ENCODE results near the gene ITPKA. TPM values are rescaled to one million over a fixed set of nuclear protein-coding genes. Genes with fewer than 3 reads are reported as not detected.

The ITPKA gene
- total RNA-seq, 4 donors from 2014 or later, result 0.34 to 1.5 TPM; not detected in 2

DNA sequence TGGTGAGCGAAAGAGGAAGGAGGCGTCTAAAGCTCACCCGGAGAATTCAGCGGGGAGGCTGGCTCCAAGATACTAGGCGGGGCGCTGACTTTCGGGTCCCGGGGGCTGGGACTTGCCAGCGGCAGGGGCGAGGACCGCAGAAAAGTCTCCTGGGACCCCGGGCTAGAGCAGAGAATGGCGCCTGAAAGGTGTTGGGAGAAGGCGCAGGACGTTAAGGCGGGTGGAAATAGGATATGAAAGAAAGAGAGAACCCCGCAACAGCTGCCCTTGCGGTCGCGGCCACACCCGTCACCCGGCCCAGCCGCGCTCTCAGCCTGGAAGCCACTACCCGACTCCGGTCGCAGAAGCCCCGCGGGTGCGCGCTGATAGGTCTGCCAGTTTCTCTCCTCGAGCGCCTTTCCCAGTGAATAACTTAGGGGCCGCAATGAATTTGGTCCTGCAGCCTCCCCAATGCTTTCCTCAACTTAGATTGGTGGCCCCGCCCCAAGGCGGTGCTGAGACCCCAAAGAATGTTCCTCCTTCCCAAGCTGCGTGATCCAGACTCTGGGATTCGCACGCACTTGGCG is 19.3 kb downstream of the ITPKA start:
- TF ChIP-seq, protein P1, sequence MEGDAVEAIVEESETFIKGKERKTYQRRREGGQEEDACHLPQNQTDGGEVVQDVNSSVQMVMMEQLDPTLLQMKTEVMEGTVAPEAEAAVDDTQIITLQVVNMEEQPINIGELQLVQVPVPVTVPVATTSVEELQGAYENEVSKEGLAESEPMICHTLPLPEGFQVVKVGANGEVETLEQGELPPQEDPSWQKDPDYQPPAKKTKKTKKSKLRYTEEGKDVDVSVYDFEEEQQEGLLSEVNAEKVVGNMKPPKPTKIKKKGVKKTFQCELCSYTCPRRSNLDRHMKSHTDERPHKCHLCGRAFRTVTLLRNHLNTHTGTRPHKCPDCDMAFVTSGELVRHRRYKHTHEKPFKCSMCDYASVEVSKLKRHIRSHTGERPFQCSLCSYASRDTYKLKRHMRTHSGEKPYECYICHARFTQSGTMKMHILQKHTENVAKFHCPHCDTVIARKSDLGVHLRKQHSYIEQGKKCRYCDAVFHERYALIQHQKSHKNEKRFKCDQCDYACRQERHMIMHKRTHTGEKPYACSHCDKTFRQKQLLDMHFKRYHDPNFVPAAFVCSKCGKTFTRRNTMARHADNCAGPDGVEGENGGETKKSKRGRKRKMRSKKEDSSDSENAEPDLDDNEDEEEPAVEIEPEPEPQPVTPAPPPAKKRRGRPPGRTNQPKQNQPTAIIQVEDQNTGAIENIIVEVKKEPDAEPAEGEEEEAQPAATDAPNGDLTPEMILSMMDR (IDR thresholded peaks at IDR 0.05; ENCODE audit: low read depth), result no peak

DNA sequence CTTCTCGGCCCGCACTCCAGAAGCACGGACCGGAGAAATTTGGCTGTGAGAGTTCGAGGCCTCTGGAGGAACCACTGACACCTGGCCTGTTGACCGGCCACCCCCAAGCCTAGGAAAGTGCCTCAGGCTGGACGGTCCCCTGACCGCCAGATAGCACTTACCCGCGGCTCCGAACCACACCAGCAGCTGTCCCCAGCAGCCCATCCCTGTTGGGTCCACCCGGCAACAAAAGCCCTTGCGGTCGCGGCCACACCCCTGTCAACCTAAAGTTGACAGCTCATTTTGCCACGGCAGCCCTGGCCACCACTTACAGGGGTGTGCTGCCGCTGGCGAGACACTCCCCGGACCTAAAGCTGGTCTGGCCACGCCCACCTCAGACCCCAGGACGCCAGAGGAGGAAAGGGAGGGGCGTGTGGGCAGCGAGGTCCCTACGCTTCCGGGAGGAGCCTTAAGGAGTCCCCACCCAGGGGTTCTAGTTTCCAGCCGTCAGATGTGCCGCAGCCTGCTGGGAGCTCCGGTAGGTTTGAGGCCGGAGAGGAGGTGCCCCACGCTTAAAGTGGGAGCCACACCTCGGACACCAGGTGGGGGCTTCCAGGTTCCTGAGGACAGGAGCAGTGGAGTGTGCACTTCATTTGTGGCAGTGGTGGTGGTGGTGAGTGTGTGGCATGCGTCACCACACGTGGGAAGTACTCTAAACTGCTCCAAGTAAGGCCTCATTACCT is 20.0 kb downstream of the ITPKA start, which contains the start of gene LTK:
Gene LTK, minus strand, starts transcription at position 322 of the 722 bp plus-strand sequence. Its CDS starts 118 bp downstream, at position 204.
- TF ChIP-seq, protein P1 (IDR thresholded peaks at IDR 0.05; ENCODE audit: low read depth), result no peak

DNA sequence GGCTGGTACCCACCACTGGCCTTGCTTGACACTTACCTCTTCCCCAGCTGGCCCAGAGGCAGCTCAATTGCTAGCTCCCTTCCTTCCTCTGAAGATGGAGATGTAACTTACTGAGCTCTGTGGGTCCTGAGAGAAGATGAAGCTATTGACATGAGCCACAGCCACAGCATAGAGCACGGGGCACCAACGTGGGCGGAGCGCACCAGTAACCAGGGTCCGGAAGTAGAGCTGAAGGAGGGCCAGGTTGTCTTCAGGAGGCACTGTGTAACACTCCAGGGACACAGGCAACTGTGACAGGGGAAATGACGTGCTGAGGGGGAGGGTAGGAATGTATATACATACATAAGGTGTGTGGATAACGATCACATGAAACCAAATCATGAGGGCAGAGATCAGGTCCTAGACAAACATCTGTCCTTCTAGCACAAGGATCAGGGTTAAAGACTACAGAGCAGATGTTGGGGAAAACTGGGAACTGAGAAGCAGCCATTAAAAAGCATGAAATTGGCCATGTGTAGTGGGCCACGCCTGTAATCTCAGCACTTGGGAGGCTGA is 24.3 kb downstream of the ITPKA start:
- TF ChIP-seq, protein P1 (IDR thresholded peaks at IDR 0.05; ENCODE audit: low read depth), result no peak

DNA sequence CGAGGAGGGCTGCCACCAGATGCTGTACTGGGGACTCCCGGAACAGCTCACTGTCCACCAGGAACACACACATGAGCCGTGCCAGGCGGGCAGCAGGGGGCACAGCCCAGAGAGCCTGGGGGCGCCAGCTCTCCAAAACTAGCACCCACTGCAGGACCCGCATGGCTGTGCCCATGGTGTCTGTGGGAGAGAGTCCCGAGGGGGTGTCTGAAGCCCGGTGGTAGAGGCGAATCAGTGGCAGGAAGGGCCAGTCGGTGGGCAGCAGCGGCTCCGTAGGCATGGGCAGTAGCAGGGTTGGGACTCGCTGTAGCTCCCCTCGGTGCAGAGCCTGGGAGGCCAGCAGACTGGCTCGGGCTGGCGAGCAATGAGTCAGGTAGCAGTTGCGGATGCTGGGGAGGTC is 27.0 kb downstream of the ITPKA start:
- TF ChIP-seq, protein P1 (IDR thresholded peaks at IDR 0.05; ENCODE audit: low read depth), result no peak

DNA sequence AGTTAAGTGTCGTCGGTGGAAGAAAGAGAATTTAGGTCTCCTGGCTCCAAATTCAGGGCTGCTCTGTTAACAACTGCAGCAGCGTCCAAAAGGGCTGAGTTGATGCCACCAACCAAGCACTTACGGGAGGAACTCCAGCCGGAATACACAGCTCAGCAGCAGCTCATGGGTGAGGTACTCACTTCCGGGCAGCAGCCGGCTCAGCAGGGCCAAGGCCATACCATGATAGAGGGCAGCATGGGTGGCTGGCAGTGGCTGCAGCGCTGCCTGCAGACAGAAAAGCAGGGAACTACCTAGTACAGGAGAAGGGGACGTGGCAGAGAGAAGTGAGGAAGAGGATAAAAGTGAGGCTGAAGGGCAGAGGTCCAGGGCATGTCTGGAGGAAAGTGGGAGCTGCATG is 27.9 kb downstream of the ITPKA start:
- TF ChIP-seq, protein P1 (IDR thresholded peaks at IDR 0.05; ENCODE audit: low read depth), result no peak

DNA sequence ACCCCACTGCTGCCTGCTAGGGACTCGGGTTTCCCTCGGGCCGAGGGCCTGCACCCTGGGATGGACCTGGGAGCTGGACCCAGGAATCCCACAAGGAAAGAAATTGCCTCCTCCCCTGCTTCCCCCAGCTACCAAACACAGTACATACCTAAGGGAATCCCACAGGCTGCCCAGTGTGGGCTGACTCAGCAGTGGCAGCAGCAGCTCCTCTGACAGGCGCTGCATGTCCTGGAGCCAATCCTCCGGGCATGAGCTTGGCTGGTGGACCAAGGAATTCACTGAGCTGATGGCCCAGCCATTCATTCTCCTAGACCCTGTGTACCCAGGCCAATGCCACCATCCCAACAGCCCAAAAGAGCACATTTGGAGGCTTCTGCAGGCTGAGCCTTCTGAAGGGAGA is 29.4 kb downstream of the ITPKA start:
- TF ChIP-seq, protein P1 (IDR thresholded peaks at IDR 0.05; ENCODE audit: low read depth), result no peak

DNA sequence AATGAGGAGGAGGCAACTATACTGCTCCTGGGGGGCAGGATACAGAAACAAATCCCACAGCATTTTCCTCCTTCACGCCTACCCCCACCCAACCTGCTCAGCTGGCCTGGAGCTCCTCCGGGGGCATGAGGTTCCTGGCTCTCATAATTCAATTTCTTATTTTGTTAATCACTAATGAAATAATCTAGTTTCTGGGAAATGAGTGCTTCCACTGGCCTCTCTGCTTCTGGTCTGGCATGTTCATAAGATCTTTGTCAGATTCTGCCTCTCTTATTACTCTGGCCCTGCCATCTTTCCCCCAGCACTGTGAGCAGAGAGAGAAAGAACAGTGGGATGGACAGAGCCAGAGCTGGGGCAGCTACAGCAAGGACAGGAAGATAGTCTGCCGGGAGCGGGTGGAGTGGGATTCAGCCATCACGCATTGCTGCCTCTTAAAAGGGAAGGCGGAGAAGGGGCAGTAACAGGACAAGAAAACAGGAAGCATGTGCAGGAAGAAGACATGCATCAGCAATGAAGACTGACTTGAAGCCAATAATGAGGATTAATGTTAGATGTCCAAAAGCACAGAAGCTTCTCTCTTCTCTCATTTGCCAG is 36.8 kb downstream of the ITPKA start:
- TF ChIP-seq, protein P1 (IDR thresholded peaks at IDR 0.05; ENCODE audit: low read depth), result no peak

Data from subcutaneous adipose tissue (tissue), 4 donors.